CD4-positive, alpha-beta T cell treated with Interleukin-1 beta for 1 hour (primary cell): ENCODE data around the gene DENND1A.

ENCODE experiments used
- DNase-seq, 2 donors: peaks; one replicate each; pipeline ENCODE4 v3.0.0-alpha.2; 2020 to 2022

The DENND1A gene

GRCh38 chr9:123480096-123480495 lies 449.8 kb downstream of the DENND1A start:
- no peak for DNase-seq

GRCh38 chr9:123478967-123479602 lies 450.8 kb downstream of the DENND1A start:
- DNase-seq = no peak

GRCh38 chr9:123478160-123478559 lies 451.8 kb downstream of the DENND1A start:
- DNase-seq = no peak

DNA sequence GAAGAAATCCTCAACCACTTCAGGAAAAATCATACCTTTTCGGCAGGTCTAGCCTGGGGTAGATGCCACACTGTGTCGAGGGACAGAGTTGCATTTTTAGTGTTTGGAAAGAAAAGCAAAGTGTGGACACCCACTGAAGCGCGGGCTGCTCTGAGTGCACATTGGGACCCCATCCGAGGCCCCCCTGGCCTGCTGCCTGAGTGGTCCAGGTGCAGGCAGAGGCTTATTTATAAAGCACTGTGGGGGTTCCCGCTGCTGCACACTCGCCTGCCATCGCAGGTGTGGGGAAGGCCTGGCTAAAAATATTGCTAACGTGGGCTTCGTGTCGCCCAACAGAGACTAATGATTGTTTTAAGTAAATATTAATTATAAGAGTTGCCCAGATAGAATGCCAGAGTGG lies 454.5 kb downstream of the DENND1A start:
- no peak for DNase-seq

- no peak for DNase-seq
Observed at GRCh38 chr9:123472862-123473614, 456.9 kb downstream of the DENND1A start.

- DNase-seq = no peak
Observed at GRCh38 chr9:123471843-123472570, 457.9 kb downstream of the DENND1A start.

- DNase-seq = no peak
Observed at GRCh38 chr9:123470991-123471770, 458.7 kb downstream of the DENND1A start.

- no peak for DNase-seq
Observed at GRCh38 chr9:123470121-123470782, 459.7 kb downstream of the DENND1A start.

DNA sequence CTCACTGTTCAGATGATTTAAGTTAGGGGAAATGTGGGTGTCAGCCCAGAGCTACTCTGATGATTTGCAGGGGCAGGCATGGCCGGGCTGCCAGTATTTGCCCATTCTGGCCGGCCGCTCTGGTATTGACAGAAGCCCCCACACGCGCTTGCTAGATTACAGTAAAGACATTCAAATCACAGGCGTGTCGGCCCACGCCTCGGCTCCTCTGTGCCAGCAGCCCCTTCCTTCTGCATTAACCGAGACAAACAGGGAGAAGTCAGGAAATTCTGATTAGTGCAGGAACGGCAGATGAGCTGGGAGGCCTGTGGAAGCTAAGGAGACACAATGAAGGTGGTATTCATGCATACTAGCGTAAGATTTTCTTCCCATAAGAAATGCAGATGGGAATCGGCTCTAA lies 460.6 kb downstream of the DENND1A start:
- no peak for DNase-seq

GRCh38 chr9:123468541-123468940 lies 461.4 kb downstream of the DENND1A start:
- no peak for DNase-seq

DNA sequence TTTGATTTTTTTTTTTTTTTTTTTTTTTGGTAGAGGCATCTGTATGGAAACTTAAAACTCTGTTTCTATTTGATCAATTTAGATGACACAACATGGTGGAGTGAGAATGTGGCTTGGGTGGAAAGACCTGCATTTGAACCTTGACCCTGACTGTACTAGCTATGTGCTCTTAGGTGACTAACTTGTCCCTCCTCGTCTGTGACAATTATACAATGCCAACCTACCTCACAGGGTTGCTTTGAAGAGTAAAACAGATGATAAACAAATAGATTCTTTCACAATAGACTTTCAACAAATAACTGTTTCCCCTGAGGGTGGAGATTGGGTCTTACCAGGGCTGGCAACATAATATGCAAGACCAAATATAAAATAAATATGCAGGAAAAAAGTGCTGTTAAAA lies 464.6 kb downstream of the DENND1A start:
- no peak for DNase-seq

GRCh38 chr9:123460091-123460490 lies 469.8 kb downstream of the DENND1A start:
- no peak for DNase-seq

- no peak for DNase-seq
Observed at GRCh38 chr9:123457583-123457982, 472.3 kb downstream of the DENND1A start.

GRCh38 chr9:123456011-123456410 lies 473.9 kb downstream of the DENND1A start:
- no peak for DNase-seq

- DNase-seq = no peak
Observed at GRCh38 chr9:123455187-123455586, 474.7 kb downstream of the DENND1A start.

DNA sequence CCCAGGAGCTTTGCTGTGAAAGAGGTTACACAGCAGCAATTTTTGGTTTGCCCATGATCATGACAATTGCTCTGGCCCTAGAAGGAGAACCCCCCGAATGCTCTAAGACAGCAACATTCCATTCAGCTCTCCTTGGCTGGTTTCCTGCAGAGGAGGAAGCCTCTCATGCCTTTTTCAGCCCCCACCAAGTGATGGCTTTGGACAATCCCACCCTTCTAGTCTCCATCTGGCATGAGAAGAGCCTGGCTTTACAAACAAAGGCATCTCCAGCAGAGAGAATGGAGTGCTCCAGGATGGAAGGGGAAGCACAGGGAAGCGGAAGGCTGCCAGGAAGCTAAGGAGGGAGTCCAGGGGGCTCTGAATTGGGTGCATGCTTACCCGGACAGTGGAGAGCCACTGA lies 475.6 kb downstream of the DENND1A start:
- DNase-seq = no peak

- DNase-seq = no peak
Observed at GRCh38 chr9:123453831-123454321, 476.1 kb downstream of the DENND1A start.

DNA sequence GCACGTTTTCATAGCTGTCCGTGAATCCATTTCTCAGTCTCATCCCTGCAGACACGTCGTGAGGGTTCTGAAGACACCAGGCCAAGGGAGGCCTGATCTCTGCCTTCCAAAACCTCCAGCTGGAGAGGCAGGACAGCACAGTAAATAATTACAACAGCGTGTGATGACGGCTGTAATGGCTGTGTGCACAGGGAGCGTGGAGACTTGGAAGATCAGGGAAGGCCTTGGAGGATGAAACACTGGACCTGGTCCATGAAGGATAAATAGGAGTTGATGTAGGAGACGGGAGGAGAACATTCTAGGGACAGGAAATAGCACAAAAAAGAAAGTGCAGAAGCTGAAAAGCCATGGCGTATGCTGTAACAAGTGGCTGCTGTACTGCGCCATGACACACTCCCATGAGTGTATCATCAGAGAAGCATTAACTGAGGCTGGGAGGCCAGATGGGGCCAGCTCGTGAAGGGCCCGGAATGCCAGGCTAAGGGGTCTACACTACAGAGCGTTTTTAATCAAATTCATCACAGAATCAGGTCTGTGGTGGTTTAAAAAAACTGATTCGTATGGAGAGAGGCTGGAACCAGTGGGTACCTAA lies 476.8 kb downstream of the DENND1A start:
- no peak for DNase-seq

DNA sequence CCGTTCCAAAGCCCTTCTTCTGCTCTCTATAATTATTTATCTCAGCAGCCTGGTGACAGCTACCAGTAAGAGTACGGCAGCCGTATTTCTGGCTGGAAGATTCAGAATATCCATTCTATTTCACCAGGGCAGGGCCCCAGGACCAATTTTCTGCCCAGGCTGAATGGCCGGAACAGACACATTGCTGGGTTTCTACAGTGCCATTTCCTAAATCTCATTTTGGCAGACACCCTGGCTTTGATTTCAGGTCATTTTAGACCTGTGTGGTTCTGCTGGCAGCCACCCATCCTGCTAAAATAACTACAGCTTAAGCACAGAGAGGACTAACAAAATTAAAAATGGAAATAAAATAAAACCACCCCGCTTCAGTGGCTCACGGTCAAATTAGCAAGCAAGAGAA lies 478.9 kb downstream of the DENND1A start:
- DNase-seq = no peak

DNA sequence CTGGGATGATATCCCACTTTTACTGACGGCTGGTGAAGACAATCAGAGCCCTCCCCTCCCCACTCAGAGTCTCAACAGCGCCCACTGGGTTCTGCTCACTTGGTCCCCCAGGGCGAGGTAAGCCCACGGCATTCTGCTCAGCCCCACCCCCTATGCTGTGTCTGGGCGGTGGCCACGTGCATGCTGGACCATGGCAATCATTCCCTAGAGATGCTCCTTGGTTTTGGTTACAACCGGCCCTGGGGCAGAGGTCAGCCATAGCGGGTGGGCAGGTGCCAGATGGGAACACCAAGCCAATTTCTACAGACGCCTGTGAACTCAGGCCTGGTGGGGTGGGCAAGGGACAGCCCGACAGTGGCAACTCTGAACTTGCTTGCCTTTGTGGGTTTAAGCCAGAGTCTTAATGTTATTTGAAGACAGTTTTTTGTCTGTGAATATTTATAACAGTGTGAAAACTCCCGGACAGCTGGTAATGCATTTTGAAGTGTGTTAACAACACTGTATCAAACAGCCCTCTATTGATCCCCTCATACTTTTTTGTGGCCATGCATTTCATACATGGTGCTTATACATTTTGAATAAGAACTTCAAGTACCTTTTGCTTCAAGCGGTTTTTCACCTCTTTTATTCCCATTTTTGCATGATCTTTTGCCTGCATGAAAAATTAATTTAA lies 479.7 kb downstream of the DENND1A start:
- DNase-seq = no peak

GRCh38 chr9:123447934-123448646 lies 481.8 kb downstream of the DENND1A start:
- no peak for DNase-seq
